GM12873 (cell line): ENCODE measurements around the gene TGFBI.

Experiments used
- TF ChIP-seq, protein P1 (sequence below): IDR thresholded peaks from 2 replicates; pipeline ENCODE4 v1.5.1; 2012; ENCODE audit warnings: low read depth, mild to moderate bottlenecking, moderate library complexity, low read length, control low read depth; ENCODE audit not compliant: insufficient read depth; ENCODE audit errors: missing control alignments

The TGFBI gene

DNA sequence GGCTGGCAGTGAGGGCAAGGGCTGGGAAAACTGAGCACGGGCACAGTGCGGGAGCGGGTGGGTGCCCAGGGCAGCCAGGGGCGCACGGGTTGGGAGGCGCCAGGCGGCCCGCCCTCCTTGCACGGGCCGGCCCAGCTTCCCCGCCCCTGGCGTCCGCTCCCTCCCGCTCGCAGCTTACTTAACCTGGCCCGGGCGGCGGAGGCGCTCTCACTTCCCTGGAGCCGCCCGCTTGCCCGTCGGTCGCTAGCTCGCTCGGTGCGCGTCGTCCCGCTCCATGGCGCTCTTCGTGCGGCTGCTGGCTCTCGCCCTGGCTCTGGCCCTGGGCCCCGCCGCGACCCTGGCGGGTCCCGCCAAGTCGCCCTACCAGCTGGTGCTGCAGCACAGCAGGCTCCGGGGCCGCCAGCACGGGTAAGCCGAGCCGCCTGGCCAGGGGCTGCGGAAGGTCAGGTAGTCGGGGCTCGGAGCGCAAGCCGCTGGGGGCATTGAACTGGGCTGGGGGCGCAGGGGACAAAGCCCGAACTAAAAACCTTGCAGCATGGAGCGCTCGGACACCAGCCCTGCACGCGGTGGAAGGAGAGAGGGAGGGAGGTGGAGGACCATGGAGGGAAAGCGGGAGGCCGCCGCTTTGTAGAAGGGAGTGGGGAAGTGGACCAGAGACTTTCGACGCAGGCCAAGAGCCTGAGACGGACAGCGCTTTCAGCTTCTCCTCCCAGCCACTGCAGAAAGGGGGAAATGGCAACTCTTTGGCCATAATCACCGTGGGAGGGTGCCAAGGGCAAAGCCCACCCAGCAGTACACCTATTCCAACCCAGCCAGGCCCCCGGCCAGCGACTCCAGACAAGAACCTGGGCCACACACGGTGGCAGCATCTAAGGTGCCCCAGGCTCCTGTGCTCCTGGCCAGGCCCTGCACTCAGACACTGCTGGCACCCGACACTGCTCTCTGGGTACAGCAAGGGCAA, at the start of gene TGFBI:
TSS of gene TGFBI (plus strand) at position 207 of the 961 bp plus-strand sequence. CDS start at position 275, 68 bp downstream.
- TF ChIP-seq, protein P1, sequence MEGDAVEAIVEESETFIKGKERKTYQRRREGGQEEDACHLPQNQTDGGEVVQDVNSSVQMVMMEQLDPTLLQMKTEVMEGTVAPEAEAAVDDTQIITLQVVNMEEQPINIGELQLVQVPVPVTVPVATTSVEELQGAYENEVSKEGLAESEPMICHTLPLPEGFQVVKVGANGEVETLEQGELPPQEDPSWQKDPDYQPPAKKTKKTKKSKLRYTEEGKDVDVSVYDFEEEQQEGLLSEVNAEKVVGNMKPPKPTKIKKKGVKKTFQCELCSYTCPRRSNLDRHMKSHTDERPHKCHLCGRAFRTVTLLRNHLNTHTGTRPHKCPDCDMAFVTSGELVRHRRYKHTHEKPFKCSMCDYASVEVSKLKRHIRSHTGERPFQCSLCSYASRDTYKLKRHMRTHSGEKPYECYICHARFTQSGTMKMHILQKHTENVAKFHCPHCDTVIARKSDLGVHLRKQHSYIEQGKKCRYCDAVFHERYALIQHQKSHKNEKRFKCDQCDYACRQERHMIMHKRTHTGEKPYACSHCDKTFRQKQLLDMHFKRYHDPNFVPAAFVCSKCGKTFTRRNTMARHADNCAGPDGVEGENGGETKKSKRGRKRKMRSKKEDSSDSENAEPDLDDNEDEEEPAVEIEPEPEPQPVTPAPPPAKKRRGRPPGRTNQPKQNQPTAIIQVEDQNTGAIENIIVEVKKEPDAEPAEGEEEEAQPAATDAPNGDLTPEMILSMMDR, result no peak

DNA sequence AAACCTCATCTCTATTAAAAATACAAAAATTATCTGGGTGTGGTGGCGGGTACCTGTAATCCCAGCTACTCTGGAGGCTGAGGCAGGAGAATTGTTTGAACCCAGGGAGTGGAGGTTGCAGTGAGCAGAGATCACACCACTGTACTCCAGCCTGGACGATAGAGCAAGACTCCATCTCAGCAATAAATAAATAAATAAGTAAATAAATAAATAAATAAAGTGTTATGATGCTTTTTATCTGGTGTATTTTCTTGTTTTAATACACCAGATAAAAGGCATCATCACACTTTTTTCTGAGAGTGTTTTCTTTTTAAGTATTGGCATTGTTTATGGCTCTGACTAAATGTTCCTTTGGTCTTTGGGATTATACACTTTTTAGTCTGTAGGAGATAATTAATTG, 49.8 kb upstream of the TGFBI start:
- TF ChIP-seq, protein P1, result no peak

DNA sequence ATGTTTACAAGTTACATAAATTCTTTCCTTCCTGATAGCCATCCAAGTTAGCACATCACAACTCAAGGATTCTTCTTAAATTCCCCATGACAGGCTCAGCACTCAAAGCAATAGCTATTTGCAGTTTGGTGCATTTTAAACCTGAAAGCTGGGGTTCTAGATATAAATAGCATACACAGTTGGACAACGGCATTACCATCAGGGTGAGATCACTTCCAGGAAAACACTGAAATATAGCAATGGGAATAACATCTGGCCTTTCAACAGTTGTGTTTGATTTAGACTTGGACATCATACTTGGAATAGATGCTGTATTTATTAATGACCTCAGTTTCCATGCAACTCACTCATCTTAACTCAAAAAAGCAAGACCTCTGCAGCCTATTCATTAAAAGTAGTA, 49.3 kb upstream of the TGFBI start:
- TF ChIP-seq, protein P1, result no peak

DNA sequence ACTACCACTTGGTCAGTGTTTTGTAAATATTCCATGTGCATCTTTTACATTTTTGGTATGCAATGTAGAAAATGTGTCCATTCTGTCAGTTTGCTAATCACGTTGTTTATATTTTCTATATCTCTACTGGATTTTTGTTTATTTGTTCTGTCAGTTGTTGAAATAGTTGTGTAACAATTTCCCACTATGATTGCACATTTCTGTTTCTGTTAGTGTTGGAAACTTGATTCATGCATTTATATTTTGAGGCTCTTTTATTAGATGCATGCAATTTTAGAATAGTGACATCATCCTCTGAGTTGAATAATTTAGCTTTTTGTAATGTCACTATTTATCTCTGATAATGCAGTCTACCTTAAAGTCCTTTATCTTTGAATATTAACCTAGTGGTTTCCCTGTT, 48.2 kb upstream of the TGFBI start:
- TF ChIP-seq, protein P1, result no peak

DNA sequence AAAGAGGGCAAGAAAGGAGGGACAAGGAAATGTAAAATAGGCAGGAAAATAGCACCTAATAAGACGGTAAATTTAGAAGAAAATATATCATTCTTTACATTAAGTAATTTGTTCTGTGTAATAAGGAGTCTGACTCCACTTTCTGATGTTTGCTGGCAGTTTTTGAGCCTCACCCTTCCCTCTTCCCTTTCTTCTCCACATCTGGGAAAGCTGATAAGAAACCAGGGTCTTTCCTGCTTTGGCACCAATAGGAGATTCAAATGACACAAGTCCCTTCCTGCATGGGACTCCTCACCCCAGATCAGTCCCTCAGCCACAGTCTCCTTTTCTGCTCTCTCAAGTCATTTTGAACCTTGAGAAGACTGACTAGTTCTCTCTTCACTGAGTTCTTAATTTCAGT, 42.8 kb upstream of the TGFBI start:
- TF ChIP-seq, protein P1, result no peak

DNA sequence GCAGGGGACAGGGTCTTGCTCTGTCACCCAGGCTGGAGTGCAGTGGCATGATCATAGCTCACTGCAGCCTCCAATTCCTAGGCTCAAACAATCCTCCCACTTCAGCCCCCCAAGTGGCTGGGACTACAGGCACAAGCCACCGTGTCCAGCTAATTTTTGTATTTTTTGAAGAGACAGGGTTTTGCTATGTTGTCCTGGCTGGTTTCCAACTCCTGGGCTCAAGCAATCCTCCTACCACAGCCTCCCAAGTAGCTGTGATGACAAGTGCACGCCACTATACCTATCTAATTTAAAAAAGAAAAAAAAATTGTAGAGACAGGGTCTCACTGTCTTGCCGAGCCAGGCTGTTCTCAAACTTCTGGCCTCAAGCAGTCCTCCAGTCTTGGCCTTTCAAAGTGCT, 42.4 kb upstream of the TGFBI start:
- TF ChIP-seq, protein P1, result no peak

DNA sequence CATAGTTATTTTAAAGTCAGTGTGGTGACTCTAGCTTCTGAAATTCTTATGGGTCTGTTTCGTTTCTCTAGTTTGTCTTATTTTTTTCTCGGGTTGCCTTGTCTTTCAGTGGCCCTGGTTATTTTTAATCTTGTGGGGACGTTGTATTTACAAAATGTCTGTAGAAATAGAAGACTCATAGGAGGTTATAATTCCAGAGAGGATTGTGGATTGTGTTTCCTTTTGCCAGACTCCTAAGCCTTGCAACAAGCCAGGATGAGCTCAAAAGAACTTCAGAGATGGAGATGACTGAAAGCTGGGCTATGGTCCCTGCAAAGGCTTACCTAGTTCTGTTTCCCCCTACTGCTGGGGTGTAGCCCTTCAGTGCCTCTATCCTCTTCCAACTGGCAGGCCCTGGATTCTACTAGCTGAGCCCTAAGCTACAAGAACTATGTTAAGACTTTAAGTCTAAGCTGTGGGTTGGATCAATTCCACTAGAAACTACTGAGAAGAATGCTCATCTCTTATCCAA, 41.8 kb upstream of the TGFBI start:
- TF ChIP-seq, protein P1, result no peak
